HG03135 (cell line): ENCODE measurements around the gene ZC3H18.

Source experiments
- ATAC-seq: cut with Tn5 transposase; IDR thresholded peaks from one replicate; pipeline ENCODE4 v1.9.1; 2021; ENCODE audit warnings: mild to moderate bottlenecking, moderate library complexity; ENCODE audit not compliant: unreplicated experiment

Gene ZC3H18

GRCh38 chr16:88578446-88579313 lies 8.5 kb downstream of the ZC3H18 start:
- ATAC-seq = no peak

GRCh38 chr16:88580371-88580770 lies 10.2 kb downstream of the ZC3H18 start:
- no peak for ATAC-seq

DNA sequence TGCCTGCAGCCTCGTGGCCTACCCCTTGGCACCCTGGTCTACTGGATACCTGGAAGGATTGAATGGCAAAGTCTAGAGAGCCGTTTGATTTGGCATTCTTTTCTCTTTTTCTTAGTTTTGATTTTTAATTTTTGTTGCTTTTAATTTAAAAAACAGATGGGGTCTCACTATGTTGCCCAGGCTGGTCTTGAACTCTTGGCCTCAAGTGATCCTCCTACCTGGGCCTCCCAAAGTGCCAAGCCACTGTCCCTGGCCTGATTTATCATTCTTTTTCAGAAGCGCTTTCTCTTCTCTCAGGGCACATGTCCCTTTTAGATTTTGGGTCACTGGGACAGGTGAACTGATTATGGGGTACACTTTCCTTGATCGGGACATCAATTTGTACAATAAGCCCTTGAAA lies 10.8 kb downstream of the ZC3H18 start:
- ATAC-seq = no peak

DNA sequence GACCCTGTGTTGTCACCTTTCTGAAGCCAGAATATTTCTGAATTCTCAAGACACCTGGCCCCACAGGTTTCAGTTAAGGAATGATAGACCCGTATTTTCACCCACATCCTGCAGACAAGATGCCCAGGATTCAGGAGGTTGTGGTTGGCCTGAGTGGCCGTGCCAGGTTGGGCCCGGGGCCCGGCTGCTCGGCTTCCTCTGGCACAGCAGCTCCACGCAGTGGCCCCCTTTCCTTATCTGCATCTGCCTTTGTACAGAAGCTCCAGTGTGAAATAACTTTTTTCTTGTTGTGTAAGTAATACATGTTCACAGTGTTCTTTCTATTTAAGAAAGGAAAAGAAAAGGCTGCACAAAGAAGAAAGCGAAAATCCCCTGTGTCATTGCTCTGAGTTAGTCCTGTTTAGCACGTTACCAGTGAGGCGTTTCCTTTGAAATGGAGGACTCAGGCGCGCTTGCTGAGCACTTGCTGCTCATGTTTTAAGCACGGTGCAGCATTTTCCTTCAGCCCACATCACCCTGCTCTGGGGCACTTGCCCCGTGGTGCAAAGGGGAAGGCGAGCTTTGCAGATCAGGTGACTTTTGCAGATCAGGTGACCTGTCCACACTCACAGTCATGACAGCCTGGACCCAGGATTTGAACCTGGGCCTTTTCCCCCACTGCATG lies 12.8 kb downstream of the ZC3H18 start:
- ATAC-seq = no peak

GRCh38 chr16:88584676-88585075 lies 14.5 kb downstream of the ZC3H18 start:
- no peak for ATAC-seq

DNA sequence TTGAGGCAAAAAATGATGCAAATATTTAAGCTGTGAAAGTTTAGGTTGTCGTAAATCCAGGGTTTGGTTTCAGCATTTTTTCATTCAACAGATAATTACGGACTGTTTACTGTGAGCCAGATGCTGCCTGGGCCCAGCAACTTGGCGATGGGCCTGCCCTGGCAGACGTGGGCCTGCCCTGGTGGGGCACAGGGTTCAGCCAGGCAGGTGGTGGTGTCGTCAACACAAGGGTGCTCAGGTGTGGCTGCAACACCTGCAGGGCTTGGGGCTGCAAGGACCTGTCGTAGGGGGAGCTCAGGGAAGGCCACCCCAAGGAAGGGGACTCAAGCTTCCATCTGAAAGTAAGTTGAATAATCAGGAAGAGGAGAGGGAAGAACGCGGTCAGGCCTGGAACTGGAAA lies 15.1 kb downstream of the ZC3H18 start:
- no peak for ATAC-seq

- no peak for ATAC-seq
Observed at GRCh38 chr16:88585927-88586581, 15.9 kb downstream of the ZC3H18 start.

DNA sequence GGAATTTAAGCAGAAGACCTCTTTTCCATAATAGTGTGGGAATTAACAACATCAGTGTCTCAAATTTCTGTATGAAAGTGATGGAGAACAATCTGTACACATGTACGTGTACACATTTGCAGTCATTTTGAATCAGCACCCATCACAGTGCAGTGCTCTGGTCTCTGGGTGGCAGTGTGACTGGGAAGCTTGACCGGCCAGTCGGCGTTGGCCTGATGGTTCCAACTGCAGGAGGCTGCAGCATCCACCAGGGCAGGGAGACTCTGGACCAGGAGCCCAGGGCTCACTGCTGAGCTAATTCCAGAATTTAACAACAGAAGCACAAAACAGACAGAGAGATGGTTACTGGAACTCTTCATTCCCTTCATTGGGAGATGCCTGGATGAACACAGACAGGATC lies 17.9 kb downstream of the ZC3H18 start:
- no peak for ATAC-seq

DNA sequence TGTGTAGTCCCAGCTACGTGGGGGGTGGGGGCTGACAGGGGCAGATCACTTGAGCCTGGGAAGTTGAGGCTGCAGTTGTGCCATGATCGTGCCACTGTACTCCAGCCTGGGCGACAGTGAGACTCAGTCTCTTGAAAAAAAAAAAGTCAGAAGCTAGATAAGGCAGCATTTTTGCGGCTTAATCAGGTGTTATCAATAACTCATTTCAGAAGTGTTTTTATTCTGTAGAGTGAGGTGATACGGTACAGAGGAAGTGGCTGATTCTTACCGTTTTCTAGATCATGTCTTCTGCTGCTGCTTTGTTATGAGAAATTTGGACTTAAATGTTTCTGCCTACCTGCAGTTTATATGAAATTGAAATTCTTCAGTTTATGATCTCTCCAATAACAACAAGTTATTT lies 18.6 kb downstream of the ZC3H18 start:
- ATAC-seq = no peak

DNA sequence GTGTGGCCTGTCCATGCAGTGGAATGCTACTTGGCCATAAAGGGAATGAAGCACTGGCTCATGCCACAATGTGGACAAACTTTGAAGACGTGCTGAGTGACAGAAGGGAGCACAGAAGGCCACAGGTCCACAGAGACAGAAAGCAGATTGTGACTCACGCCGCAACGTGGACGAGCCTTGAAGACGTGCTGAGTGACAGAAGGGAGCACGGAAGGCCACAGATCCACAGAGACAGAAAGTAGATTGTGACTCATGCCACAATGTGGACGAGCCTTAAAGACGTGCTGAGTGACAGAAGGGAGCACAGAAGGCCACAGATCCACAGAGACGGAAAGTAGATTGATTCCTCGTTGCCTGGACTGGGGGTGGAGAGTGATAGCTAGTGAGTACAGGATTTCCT lies 19.2 kb downstream of the ZC3H18 start:
- no peak for ATAC-seq

GRCh38 chr16:88591577-88592021 lies 21.4 kb downstream of the ZC3H18 start:
- no peak for ATAC-seq

- no peak for ATAC-seq
Observed at GRCh38 chr16:88593061-88593460, 22.9 kb downstream of the ZC3H18 start.

DNA sequence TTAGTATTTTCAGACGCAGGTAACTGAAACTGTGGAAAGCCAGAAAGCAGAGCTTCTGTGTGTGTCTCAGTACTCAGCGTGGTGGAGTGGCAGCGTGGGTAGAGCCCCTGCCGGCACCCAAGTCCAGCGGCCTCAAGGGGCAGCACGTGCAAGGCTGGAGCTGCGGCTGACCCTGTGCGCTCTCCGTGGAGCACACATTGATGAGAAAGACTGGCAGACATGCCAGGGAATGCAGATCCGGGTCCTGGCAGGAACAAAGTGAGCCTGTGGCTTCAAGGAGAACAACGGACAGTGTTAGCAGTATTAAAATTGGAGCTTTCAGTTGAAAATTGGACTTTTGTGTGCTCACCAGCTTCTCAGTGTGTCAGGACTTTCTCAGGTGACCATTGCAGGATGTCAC lies 23.3 kb downstream of the ZC3H18 start:
- ATAC-seq = no peak

DNA sequence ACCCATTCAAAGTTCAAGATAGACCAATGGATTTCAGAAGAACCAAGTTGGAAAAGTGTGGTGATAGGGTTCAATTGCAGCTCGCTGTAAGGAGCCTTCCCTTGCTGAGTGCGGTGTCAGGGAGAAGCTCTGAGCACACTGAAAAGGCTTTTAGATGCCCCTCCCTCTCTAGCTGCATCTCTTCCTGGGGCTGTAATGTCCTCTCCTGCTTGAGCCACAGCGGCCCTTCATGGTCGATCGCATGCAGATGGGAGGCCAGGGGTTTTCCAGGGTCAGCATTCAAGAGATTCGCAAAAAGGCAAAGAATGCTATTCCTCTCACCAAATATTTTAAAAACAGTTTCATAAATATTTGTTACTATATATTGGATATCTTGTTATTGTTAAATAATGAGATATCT lies 23.7 kb downstream of the ZC3H18 start:
- no peak for ATAC-seq

- no peak for ATAC-seq
Observed at GRCh38 chr16:88595101-88595500, 24.9 kb downstream of the ZC3H18 start.

- no peak for ATAC-seq
Observed at GRCh38 chr16:88595921-88596320, 25.7 kb downstream of the ZC3H18 start.

- no peak for ATAC-seq
Observed at GRCh38 chr16:88596483-88596882, 26.3 kb downstream of the ZC3H18 start.

DNA sequence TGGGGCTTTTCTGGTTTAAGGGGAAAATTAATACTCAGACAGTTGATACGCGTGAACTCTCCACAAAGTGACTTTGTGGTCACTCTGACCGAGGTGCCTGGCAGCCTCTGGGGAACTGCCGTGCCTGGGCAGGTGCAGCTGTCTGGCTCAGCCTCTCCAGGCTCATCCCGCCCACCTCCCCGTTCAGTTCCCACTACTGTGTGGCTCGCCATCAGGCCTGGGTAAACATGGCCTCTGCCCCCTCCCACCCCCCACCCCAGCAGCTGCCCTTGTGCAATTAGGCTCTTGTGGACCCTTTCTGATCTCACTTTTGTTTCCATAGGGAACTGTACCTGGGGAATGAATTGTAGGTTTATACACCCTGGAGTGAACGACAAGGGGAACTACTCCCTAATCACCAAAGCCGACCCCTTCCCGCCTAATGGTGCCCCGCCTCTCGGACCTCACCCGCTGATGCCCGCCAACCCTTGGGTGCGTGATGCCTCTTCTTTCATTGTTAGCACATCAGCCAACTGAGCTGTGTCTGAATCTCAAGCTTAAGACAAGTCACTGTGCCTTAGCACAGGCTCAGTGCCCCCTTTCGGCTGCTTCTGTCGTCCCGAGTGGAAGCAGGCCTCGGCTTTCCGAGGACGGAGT lies 27.8 kb downstream of the ZC3H18 start:
- no peak for ATAC-seq

DNA sequence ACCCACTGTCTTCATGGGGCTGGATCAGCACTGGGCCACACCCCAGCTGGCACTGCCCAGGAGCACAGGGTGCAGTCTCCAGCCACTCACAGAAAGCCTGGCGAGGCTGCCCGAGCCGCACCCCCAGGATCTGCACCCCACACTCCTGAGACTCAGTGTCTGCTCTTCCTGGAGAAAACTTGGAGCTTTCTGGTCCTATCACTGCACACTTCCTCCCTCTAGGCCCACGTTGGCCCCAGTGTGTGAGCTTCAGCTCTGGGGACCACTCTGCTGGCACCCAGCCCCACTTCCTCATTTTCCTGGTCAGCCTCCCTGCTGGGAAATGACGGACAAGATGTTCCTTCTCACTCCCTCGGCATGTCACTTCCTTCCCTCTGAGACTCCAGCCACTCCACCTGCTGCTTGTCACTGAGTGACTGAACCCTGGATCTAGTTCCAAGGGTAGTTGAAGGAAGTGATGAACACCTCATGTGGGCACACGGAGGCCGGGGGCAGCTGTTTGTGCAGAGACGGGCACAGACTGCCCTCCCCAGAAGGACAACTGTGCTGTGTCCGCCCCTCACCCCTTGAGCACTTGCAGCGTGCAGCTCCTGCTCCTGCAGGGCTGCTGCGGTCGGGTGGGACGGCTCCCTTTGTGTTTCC lies 29.0 kb downstream of the ZC3H18 start:
- ATAC-seq = no peak

DNA sequence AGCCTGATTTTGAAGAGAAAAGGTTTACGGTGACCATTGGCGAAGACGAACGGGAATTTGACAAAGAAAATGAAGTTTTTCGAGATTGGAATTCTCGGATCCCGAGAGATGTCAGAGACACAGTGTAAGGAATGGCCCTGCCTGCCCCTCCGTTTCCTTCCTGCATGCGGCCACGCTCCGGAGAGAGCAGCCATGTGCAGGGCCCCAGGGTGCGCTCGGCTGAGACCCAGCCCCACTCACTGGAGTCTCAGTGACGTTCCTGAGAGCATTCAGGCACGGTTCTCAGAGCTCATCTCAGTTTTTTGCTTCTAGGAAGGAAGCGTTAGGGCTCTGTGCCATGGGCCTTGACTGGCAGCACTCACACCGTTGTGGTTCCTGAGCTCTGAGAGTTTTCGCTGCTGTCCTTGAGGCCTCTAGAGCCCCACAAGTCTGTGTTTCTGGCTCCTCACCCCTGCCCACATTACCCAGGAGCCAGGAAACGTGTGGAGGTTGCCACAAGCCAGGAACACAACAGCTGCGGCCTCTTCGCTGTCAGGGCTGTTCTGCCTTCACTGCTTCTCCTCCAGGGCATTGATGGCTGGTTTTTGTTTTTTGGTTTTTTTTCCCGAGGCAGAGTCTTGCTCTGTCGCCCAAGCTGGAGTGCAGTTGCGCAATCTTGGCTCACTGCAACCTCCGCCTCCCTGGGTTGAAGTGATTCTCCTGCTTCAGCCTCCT lies 29.8 kb downstream of the ZC3H18 start:
- ATAC-seq = no peak
